IMR-90 (cell line): Measurements from ENCODE around the gene GPATCH2L.

Source experiments
- MXI1 ChIP-seq: IDR thresholded peaks from 2 replicates; pipeline ENCODE4 v1.6.1; 2012; ENCODE audit warnings: low read depth, mild to moderate bottlenecking, low read length, moderate library complexity, borderline replicate concordance
- POLR2A ChIP-seq: IDR thresholded peaks from 2 replicates; pipeline ENCODE4 v1.6.1; 2012; ENCODE audit warnings: mild to moderate bottlenecking, low read depth, low read length
- TF ChIP-seq, protein P1 (sequence below): conservative IDR thresholded peaks from 2 replicates; pipeline ENCODE4 v1.5.1; 2012; ENCODE audit warnings: mild to moderate bottlenecking, low read depth, low read length, improper control_type of control experiment
- TF ChIP-seq, protein P2 (sequence below): fragments of 150-350 bp; IDR thresholded peaks from 2 replicates; pipeline ENCODE4 v1.6.1; 2016; ENCODE audit warnings: low read depth, mild to moderate bottlenecking, low read length, moderate library complexity, borderline replicate concordance

- TF ChIP-seq, protein P1, sequence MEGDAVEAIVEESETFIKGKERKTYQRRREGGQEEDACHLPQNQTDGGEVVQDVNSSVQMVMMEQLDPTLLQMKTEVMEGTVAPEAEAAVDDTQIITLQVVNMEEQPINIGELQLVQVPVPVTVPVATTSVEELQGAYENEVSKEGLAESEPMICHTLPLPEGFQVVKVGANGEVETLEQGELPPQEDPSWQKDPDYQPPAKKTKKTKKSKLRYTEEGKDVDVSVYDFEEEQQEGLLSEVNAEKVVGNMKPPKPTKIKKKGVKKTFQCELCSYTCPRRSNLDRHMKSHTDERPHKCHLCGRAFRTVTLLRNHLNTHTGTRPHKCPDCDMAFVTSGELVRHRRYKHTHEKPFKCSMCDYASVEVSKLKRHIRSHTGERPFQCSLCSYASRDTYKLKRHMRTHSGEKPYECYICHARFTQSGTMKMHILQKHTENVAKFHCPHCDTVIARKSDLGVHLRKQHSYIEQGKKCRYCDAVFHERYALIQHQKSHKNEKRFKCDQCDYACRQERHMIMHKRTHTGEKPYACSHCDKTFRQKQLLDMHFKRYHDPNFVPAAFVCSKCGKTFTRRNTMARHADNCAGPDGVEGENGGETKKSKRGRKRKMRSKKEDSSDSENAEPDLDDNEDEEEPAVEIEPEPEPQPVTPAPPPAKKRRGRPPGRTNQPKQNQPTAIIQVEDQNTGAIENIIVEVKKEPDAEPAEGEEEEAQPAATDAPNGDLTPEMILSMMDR, result no peak
- TF ChIP-seq, protein P2, sequence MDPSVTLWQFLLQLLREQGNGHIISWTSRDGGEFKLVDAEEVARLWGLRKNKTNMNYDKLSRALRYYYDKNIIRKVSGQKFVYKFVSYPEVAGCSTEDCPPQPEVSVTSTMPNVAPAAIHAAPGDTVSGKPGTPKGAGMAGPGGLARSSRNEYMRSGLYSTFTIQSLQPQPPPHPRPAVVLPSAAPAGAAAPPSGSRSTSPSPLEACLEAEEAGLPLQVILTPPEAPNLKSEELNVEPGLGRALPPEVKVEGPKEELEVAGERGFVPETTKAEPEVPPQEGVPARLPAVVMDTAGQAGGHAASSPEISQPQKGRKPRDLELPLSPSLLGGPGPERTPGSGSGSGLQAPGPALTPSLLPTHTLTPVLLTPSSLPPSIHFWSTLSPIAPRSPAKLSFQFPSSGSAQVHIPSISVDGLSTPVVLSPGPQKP, result no peak
- no peak for TF ChIP-seq MXI1
- no peak for TF ChIP-seq POLR2A
Observed at GRCh38 chr14:76204461-76205230, 52.9 kb downstream of the GPATCH2L start.
